Activated naive CD4-positive, alpha-beta T cell treated with anti-CD3 and anti-CD28 coated beads, Interleukin-2, amount 50 U/mL, for 24 hours (primary cell): ENCODE results near the gene MYH9.
A peak's percentile ranks its signal among the peaks of the same experiment; 100 is the strongest.
"Not testable (repeated sequence)": the region's sequence is repeated elsewhere in the genome, so short reads cannot be mapped to it uniquely, and the experiment has no call there.

Experiments
- H3K27ac Mint-ChIP-seq: one replicate; pipeline ENCODE4 v1.8.0; 2021; ENCODE audit warnings: mild to moderate bottlenecking, mixed read lengths
- H3K27me3 Mint-ChIP-seq: one replicate; pipeline ENCODE4 v1.8.0; 2021; ENCODE audit warnings: mixed read lengths
- H3K36me3 Mint-ChIP-seq: one replicate; pipeline ENCODE4 v1.8.0; 2021; ENCODE audit warnings: mixed read lengths
- H3K4me1 Mint-ChIP-seq: one replicate; pipeline ENCODE4 v1.8.0; 2021; ENCODE audit warnings: mixed read lengths
- H3K4me3 Mint-ChIP-seq: one replicate; pipeline ENCODE4 v1.8.0; 2021; ENCODE audit warnings: mild to moderate bottlenecking, mixed read lengths
- H3K9me3 Mint-ChIP-seq: one replicate; pipeline ENCODE4 v1.8.0; 2021; ENCODE audit warnings: mixed read lengths

MYH9 gene

DNA sequence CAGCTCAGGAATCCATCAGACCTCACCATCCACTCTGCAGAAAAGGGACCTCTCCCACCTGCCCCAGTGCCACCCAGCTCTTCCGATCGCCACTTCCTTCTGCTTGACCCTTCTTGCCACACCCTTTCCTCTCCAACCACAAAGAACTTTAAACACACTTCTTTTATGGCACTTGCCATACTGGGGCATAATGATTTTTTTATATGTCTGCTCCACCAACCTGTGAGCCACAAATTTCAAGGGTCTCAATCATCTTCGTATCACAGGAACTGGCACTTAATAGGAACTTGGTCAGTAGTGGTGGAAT lies 11.7 kb upstream of the MYH9 start:
- H3K4me3 Mint-ChIP-seq: no peak overlapping the region
- no peaks in the 10 kb centered on the region for H3K36me3 Mint-ChIP-seq
- H3K9me3 Mint-ChIP-seq: no peaks in the 10 kb centered on the region
- peaks cover 38% of the 10 kb centered on the region for H3K4me1 Mint-ChIP-seq
- H3K27ac Mint-ChIP-seq: no peak overlapping the region
- no peaks in the 10 kb centered on the region for H3K27me3 Mint-ChIP-seq

DNA sequence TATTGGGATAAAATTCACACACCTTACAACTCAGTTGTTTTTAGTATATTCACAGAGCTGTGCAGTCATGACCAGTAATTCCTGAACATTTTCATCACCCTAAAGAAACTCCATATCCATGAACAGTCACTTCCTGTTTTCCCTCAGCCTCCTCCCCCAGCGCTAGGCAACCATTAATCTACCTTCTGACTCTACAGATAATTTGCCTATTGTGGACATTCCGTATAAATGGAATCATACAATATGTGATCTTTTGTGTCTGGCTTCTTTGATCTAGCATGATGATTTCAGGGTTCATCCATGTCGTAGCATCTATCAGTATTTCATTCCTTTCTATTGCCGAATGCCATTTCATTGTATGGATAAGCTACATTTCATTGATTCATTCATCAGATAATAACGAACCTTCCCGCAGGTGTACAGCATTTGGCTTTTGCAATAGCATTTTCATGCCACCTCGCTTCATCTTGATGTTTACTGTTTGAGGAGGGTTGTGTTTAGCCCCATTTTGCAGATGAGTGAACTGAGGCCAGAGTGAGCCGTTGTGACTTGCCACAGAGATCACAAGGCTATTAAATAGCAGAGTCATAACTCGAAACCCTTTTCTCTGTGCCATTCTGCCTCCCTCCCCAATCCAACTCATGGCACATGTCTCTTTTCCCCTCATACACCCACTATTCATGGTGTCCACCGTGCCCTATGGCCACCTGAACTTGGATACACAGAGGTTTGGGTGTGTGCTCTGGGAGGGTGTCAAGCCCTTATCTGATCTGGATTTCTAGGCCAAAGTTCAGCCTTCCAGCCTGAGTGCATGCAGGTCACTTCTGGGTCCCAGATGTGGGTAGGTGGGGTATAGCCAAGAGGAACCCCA lies 11.1 kb upstream of the MYH9 start:
- H3K27ac Mint-ChIP-seq: peak overlapping the region; percentile 24
- H3K4me1 Mint-ChIP-seq: peaks cover 36% of the 10 kb centered on the region
- no peaks in the 10 kb centered on the region for H3K27me3 Mint-ChIP-seq
- no peaks in the 10 kb centered on the region for H3K36me3 Mint-ChIP-seq
- H3K4me3 Mint-ChIP-seq: no peak overlapping the region
- no peaks in the 10 kb centered on the region for H3K9me3 Mint-ChIP-seq

DNA sequence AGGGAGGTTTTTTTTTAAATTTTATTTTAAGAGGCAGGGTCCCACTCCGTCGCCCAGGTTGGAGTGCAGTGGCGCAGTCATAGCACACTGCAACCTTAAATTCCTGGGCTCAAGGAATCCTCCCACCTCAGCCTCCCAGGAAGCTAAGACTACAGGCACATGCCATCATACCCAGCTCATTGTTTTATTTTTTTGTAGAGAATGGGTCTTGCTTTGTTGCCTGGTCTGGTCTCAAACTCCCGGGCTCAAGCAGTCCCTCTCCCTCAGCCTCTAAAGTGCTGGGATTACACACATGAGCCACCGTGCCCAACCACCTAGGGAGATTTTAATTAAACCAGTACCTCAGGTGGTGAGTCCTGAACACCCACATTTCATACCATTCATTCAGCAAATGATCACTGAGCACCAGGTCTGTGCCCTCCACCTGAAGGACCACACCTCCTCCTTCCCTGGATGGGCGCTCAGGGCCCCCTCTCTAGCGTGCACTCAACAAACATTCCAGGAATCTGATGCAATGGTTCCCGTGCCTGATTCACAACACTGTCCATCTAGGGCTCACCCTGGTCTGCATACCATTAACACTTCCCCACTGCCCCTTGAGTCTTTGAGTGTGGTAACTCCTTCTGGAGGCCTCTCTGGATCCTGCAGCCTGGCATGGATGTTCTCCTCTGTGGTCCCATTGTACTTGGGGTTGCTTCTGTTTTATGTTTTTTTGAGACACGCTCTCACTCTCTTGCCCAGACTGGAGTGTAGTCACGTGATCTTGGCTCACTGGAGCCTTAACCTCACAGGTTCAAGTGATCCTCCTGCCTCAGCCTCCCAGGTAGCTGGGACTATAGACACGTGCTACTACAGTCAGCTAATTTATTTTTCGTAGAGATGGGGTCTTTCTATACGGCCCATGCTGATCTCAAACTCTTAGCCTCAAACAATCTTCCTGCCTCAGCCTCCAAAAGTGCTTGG lies 9.6 kb upstream of the MYH9 start:
- no peaks in the 10 kb centered on the region for H3K36me3 Mint-ChIP-seq
- H3K9me3 Mint-ChIP-seq: no peaks in the 10 kb centered on the region
- H3K27ac Mint-ChIP-seq: no peak overlapping the region
- peaks cover 36% of the 10 kb centered on the region for H3K4me1 Mint-ChIP-seq
- H3K27me3 Mint-ChIP-seq: no peaks in the 10 kb centered on the region
- H3K4me3 Mint-ChIP-seq: no peak overlapping the region

DNA sequence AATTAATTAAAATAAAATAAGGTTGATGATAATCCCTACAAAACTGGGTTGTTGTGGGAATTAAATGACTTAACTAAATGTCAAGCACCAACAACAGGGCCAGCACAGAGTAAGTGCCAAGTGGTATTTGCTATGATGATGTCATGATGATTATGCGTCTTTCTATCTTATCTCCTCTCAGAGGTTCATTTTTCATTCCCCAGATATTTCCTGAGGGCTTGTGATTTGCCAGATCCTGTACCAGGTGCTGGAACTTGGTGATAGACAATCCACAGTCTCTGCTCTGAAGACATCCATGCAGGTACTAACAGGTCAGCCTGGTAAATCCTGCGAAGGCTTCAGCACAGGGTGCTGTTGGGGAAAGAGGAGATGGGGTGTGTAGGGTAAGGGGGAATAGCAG lies 8.1 kb upstream of the MYH9 start:
- Mint-ChIP-seq H3K27me3 (no peaks in the 10 kb centered on the region), H3K9me3 (no peaks in the 10 kb centered on the region), H3K4me3 (no peak overlapping the region), H3K36me3 (no peaks in the 10 kb centered on the region), H3K4me1 (peaks cover 39% of the 10 kb centered on the region), H3K27ac (peak overlapping the region; percentile 61)

DNA sequence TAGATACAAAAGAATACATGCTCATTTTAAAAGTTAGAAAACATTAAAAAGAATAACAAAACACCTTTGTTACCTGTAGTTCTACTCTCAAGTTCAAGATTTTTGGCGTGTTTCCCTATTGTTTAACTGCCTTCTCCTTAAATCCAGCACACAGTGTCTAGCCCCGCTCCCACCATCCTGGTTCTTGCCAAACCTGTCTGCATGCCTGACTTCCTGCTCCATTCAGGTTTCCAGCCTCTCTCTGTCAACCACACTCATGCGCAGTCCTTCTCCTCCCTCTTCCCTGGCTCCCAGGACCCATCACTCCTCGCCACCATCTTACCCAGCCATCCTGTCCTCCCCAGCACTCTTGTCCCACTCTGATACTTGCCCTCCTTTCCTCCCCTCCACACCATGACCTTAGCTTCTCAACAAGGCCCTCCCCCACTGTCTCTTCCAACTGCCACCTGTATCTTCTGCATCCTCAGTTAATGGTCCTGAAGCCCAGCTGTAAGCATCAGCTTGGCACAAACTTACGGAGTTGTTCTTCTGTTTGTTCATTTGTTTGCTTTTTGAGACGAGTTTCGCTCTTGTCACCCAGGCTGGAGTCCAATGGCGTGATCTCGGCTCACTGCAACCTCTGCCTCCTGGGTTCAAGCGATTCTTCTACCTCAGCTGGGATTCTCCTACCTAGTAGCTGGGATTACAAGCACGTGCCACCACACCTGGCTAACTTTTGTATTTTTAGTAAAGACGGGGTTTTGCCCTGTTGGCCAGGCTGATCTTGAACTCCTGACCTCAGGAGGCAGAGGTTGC lies 7.5 kb upstream of the MYH9 start:
- peak overlapping the region; percentile 47 for H3K27ac Mint-ChIP-seq
- no peaks in the 10 kb centered on the region for H3K27me3 Mint-ChIP-seq
- H3K36me3 Mint-ChIP-seq: no peaks in the 10 kb centered on the region
- H3K9me3 Mint-ChIP-seq: no peaks in the 10 kb centered on the region
- no peak overlapping the region for H3K4me3 Mint-ChIP-seq
- H3K4me1 Mint-ChIP-seq: peaks cover 39% of the 10 kb centered on the region

DNA sequence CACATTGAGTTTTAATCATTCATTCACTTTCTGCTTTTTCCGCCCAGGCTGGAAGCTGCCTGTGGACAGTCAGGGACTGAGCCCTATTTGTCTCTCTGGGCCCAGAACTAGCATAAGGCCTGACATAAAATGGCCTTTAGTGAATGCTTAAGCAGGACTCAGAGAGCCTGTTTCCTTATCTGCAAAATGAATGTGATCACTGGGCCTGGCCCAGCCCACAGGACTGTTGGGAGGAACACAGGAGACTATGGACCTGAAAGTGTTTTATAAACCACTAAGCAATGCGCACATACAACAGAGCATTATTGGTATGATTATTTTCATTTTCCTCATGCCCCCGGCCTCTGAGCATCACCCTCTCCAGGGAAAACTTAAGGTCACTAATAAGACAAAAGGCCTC lies 3.9 kb upstream of the MYH9 start:
- Mint-ChIP-seq H3K36me3 (peaks cover under 1% of the 10 kb centered on the region), H3K4me1 (peaks cover 25% of the 10 kb centered on the region), H3K4me3 (no peak overlapping the region), H3K27me3 (no peaks in the 10 kb centered on the region), H3K27ac (no peak overlapping the region), H3K9me3 (no peaks in the 10 kb centered on the region)

DNA sequence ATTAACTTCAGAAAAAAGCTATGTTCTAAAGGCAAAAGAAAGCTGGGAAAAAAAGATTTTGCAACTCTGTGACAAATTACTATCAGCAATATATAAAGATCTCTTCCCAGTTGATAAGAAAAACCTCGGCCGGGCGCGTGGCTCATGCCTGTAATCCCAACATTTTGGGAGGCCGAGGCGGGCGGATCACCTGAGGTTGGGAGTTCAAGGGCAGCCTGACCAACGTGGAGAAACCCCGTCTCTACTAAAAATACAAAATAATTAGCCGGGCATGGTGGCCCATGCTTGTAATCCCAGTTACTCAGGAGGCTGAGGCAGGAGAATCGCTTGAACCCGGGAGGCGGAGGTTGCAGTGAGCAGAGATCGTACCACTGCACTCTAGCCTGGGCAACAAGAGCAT lies 1.4 kb upstream of the MYH9 start:
- peaks cover 25% of the 10 kb centered on the region for H3K4me1 Mint-ChIP-seq

DNA sequence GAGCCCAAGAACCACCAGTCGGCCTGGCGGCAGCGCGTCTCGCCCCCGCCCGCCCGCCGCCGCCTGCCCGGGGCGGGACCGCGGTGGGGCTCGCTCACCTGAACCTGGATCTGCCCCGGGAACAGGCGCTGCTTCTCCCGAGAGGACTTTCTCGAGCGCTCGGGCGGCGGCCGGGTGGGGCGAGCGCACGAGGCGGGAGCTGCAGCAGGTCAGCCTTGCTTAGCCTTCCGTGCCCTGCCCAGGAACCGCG lies 133 bp downstream of the MYH9 start:
- no peaks in the 10 kb centered on the region for H3K27me3 Mint-ChIP-seq
- H3K36me3 Mint-ChIP-seq: peaks cover 21% of the 10 kb centered on the region
- H3K4me3 Mint-ChIP-seq: peak overlapping the region; percentile 89
- no peaks in the 10 kb centered on the region for H3K9me3 Mint-ChIP-seq
- H3K27ac Mint-ChIP-seq: no peak overlapping the region
- peaks cover 37% of the 10 kb centered on the region for H3K4me1 Mint-ChIP-seq

More for the DNA sequence above, 1.4 kb upstream of the MYH9 start:
- not testable (repeated sequence) for H3K27ac Mint-ChIP-seq, H3K27me3 Mint-ChIP-seq, H3K9me3 Mint-ChIP-seq
- Mint-ChIP-seq H3K4me3 (peak overlapping the region; percentile 89), H3K36me3 (peaks cover 16% of the 10 kb centered on the region)

DNA sequence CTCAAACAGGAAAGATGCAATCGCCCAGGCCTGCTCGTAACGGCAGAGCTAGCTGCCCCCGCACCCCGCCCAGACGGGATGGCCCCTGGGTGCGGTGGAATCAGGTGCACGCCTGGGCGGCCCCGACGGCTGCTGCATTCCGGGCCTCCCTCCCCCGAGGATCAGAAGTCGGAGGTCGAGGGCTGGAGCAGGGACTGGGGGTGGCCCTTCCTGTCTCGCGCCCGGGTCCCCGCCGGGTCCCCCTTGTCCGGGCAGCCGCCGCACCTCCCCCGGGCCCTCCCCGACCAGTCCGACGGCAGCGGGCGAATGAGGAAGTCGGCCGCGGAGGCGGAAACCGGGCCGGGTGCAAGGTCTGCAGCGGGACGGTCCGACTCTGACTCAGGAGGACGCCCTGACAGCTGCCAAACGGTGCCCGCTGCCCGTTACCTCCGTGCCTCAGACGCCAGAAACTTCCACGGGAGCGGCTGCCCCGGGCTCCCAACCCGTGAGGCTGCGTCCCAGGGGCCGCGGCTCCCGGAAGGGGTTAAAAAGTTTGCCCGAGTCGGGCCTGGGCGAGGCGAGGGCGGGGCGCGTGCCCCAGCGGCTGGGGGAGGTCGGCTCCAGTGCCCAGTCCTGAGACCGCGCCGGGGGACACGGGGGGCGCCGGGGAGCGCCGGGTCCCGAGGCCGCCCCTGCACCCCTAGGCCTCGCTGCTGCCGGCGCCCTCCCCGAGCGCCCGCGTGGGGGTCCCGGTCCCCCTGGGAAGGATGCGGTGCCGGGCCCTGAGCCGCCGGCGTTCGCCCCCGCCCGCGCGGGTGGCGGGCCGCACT lies 663 bp downstream of the MYH9 start:
- Mint-ChIP-seq H3K36me3 (peaks cover 21% of the 10 kb centered on the region), H3K4me3 (peak overlapping the region; percentile 100), H3K27ac (peak overlapping the region; percentile 99), H3K4me1 (peaks cover 37% of the 10 kb centered on the region), H3K27me3 (no peaks in the 10 kb centered on the region), H3K9me3 (no peaks in the 10 kb centered on the region)

DNA sequence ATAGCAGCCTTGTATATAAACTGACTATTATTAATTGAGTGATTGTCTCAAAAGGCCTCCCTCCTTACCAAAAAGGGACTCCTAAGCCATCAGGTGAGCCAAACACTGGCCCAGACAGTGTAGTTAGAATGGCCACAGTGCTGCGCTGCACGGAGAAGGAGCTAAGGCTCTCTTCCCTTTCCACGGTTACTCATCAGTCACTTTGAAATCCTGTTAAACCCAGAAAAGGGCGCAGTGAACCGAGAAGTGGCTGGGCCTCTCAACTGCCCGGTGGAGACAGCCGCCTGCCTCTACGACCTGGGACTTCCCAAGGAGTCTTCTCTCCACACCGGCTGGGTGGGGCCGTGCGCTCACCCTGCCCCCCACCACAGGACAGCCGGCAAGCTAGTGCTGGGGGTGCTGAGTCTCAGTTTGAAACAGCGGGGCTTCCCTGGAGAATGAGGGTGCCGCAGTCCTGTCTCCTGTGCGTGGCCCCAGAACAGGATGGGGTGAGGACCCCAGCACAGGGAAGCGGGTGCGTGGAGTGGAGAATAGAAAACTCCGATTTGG lies 1.3 kb downstream of the MYH9 start:
- no peaks in the 10 kb centered on the region for H3K9me3 Mint-ChIP-seq
- H3K4me1 Mint-ChIP-seq: peaks cover 41% of the 10 kb centered on the region
- H3K27ac Mint-ChIP-seq: peak overlapping the region; percentile 99
- no peaks in the 10 kb centered on the region for H3K27me3 Mint-ChIP-seq
- H3K36me3 Mint-ChIP-seq: peaks cover 21% of the 10 kb centered on the region
- peak overlapping the region; percentile 100 for H3K4me3 Mint-ChIP-seq

DNA sequence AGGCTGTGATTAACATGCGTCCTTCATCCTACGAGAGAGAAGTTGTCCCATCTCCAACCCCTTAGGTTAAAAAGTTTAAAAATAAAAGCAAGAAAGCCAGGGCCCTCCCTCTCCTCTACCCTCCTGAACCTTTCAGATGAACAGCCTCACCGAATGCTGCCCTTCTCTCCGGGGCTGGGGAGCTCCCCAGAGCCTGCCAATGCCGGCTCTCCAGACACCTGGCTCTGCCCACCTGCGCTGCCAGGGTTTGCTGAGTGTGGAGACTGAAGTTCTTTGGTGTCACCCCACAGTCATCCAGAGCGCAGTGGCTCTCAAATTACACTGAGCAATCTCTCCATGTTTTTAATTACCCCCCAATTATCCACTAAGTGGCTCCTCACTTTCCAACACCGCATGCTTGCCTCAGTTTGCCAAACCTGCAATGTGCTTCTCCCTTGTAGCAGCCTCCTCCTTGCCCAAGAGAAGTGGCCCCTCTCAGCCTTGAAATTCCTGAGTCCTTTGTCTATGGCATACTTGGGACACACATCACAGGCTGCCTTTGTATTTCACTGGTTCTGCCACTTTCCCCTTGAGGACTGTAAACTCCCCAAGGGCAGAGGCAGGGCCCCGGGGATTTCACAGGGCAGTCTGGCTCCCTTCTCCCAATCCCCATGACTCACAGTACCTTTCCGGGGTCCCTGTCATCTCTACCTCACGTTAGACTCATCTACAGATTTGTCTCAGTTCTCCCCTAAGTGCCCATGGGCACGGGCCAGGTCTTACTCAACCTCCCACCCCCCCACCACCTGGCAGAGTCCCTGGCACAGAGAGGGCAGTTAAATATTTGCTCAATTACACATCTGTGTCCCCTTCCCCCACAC lies 2.0 kb downstream of the MYH9 start:
- Mint-ChIP-seq H3K9me3 (no peaks in the 10 kb centered on the region), H3K4me1 (peaks cover 44% of the 10 kb centered on the region), H3K4me3 (peak overlapping the region; percentile 100)

DNA sequence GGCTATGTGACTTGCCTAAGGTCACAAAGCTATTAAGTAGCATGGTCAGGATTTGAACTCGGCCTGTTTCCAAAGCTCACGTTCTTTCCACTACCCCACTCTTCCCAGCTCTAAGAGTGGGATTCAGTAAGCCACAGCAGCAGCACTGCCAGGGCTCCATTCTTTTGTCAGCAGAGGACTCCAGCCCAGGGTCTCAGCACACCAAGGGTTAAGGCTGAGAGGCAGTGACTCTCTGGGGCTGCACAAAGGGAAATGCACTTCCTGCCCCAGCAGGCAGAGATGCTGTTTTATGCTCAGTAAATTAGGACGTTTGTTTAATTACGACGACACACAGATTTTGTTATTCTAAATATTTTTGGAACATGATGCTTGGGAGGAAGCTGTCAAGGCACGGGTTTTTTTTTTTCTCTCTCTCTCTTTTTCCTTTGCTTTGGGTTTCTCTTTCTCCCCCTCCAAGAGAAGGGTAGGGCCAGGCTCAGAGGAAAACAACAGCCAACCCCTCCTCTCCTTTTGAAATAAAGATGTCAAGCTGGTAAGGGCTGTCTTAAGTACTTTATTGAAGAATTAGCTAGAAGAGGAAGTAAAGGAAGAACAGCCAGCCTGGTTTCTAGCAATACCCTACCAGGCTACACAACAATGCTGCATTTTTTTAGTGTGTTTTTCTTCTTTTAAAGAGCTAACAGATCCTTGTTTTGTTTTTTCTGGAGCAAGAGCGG lies 2.8 kb downstream of the MYH9 start:
- Mint-ChIP-seq H3K4me3 (peak overlapping the region; percentile 100), H3K4me1 (peaks cover 52% of the 10 kb centered on the region), H3K27me3 (no peaks in the 10 kb centered on the region), H3K27ac (peak overlapping the region; percentile 99), H3K9me3 (no peaks in the 10 kb centered on the region), H3K36me3 (peaks cover 22% of the 10 kb centered on the region)

More for the DNA sequence above, 2.0 kb downstream of the MYH9 start:
- Mint-ChIP-seq H3K36me3 (peaks cover 21% of the 10 kb centered on the region), H3K27me3 (no peaks in the 10 kb centered on the region), H3K27ac (peak overlapping the region; percentile 99)

DNA sequence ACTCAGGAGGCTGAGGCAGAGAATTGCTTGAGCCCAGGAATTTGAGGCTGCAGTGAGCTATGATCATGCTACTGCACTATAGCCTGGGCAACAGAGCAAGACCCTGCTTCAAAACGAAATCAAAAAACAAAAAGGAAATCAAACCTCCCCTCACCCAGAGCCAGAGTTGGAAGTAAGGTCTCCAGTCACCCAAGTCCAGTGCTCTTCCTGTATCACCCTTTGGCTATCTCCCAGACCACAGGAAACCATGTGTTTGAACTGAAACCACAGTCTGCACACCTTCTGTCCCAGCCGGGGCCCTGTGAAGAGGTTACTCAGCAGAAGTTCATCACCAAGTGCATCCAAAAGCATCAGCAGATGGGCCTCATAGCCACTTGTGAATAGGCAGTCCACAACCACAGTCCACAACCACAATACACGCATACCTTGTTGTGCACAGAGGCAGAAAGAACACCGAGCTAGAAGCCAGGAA lies 4.6 kb downstream of the MYH9 start:
- Mint-ChIP-seq H3K9me3 (no peaks in the 10 kb centered on the region), H3K27ac (peak overlapping the region; percentile 94), H3K27me3 (no peaks in the 10 kb centered on the region), H3K36me3 (peaks cover 24% of the 10 kb centered on the region), H3K4me3 (peak overlapping the region; percentile 85), H3K4me1 (peaks cover 61% of the 10 kb centered on the region)
